HG02852 (cell line): ENCODE measurements around the gene CABYR.

Experiments
- ATAC-seq: cut with Tn5 transposase; IDR thresholded peaks from one replicate; pipeline ENCODE4 v1.9.1; 2021; ENCODE audit warnings: mild to moderate bottlenecking, moderate library complexity; ENCODE audit not compliant: unreplicated experiment

CABYR gene

GRCh38 chr18:24138789-24139616 lies at the start of gene CABYR:
Gene CABYR (plus strand): TSS chr18:24139062. CDS start chr18:24143115, 4,053 bp downstream.
- peak; percentile 91 for ATAC-seq

GRCh38 chr18:24089076-24089475 lies 49.8 kb upstream of the CABYR start:
- ATAC-seq = no peak

- no peak for ATAC-seq
Observed at GRCh38 chr18:24089515-24090337, 49.1 kb upstream of the CABYR start.

- ATAC-seq = no peak
Observed at GRCh38 chr18:24090876-24091275, 48.0 kb upstream of the CABYR start.

- ATAC-seq = no peak
Observed at GRCh38 chr18:24094561-24094960, 44.3 kb upstream of the CABYR start.

- ATAC-seq = no peak
Observed at GRCh38 chr18:24095976-24096375, 42.9 kb upstream of the CABYR start.

- no peak for ATAC-seq
Observed at GRCh38 chr18:24103320-24104021, 35.4 kb upstream of the CABYR start.

- ATAC-seq = no peak
Observed at GRCh38 chr18:24104486-24104885, 34.4 kb upstream of the CABYR start.

- ATAC-seq = no peak
Observed at GRCh38 chr18:24108641-24109040, 30.2 kb upstream of the CABYR start.

GRCh38 chr18:24111936-24112335 lies 26.9 kb upstream of the CABYR start:
- ATAC-seq = no peak

- no peak for ATAC-seq
Observed at GRCh38 chr18:24112464-24112863, 26.4 kb upstream of the CABYR start.

- ATAC-seq = no peak
Observed at GRCh38 chr18:24112874-24113615, 25.8 kb upstream of the CABYR start.

- no peak for ATAC-seq
Observed at GRCh38 chr18:24114924-24115549, 23.8 kb upstream of the CABYR start.

GRCh38 chr18:24115628-24116027 lies 23.2 kb upstream of the CABYR start:
- no peak for ATAC-seq

GRCh38 chr18:24118750-24119577 lies 19.9 kb upstream of the CABYR start:
- ATAC-seq = peak; percentile 59

- ATAC-seq = no peak
Observed at GRCh38 chr18:24120676-24121075, 18.2 kb upstream of the CABYR start.

GRCh38 chr18:24121625-24122024 lies 17.2 kb upstream of the CABYR start:
- ATAC-seq = no peak

GRCh38 chr18:24126155-24126961 lies 12.5 kb upstream of the CABYR start:
- no peak for ATAC-seq
